ENCODE results near the gene PLPP1. TPM values are rescaled to one million over a fixed set of nuclear protein-coding genes. Genes with fewer than 3 reads are reported as not detected.

PLPP1 gene
- total and polyA plus RNA-seq, 2 of the 8 experiments (the other 6 are each of a cell fraction or from before 2014, with no cell fraction given): 43.7 to 91.3 TPM

- no peak overlapping the region for H3K56ac ChIP-seq (replicated peaks; ENCODE audit: insufficient read length, low read depth, low read length)
- H2AK5ac ChIP-seq (ENCODE audit: low read depth, low read length): no peak overlapping the region
- FAIRE-seq (peak; percentile 62), DNase-seq (ENCODE audit: low read depth in 1 of 2, low spot score in 2 of 2) (no peak)
- no peak overlapping the region for H3K4me2 ChIP-seq (ENCODE audit: insufficient read depth in 1 of 2, low read depth in 2 of 2, low read length in 2 of 2)
- H3K4me3 ChIP-seq (ENCODE audit: extremely low read depth in 1 of 4, insufficient read depth in 2 of 4, low read depth in 3 of 4, low read length in 4 of 4): no peak overlapping the region
- H2BK120ac ChIP-seq (replicated peaks; ENCODE audit: low read depth, low read length): no peak overlapping the region
- WGBS, 2 experiments (ENCODE audit: extremely low coverage in 1 of 2, insufficient coverage in 1 of 2, insufficient read length in 1 of 2, insufficient replicate concordance in 2 of 2, low coverage in 1 of 2, low lambda C conversion rate in 2 of 2, missing lambda C conversion rate in 1 of 2): 86% methylated on average over 2 of the region's 2 CpGs; no CpG with 5 or more reads in 1 of the 2 experiments
- no peak overlapping the region for H4K5ac ChIP-seq (ENCODE audit: insufficient read length, low read depth, low read length)
- H3K23ac ChIP-seq (ENCODE audit: insufficient read length): no peak overlapping the region
- H3K27me3 ChIP-seq (replicated peaks in 1 of 4; ENCODE audit: control insufficient read depth in 3 of 4, extremely low read depth in 1 of 4, insufficient read depth in 3 of 4, low read length in 3 of 4): no peaks in the 10 kb centered on the region
- H3K79me2 ChIP-seq (ENCODE audit: control insufficient read depth in 1 of 2, insufficient read depth in 2 of 2, low read length in 2 of 2): peaks cover 0 to 73% of the 10 kb centered on the region in 2 experiments; a peak in 3 of 4 replicates
- no peak overlapping the region for H3K4ac ChIP-seq (replicated peaks; ENCODE audit: insufficient read length, low read depth, low read length)
- no peak overlapping the region for H2BK5ac ChIP-seq (ENCODE audit: low read depth, low read length)
- H3K14ac ChIP-seq (ENCODE audit: insufficient read length): no peak overlapping the region
- no peak overlapping the region for H4K91ac ChIP-seq (replicated peaks; ENCODE audit: insufficient read length, low read length)
- H3K27ac ChIP-seq (ENCODE audit: low read depth, low read length): no peak overlapping the region
- H4K8ac ChIP-seq (ENCODE audit: extremely low read depth, insufficient read depth, low read length): no peak overlapping the region
- peaks cover 0 to 7% (median 0%) of the 10 kb centered on the region in 4 experiments; a peak in 2 of 8 replicates for H3K36me3 ChIP-seq (ENCODE audit: control insufficient read depth in 2 of 4, insufficient read depth in 4 of 4, low read length in 3 of 4)
- H3K9me3 ChIP-seq (ENCODE audit: insufficient read depth in 2 of 2, low read depth in 1 of 2, low read length in 1 of 2): no peaks in the 10 kb centered on the region
- H2BK15ac ChIP-seq (ENCODE audit: low read length): no peak overlapping the region
- no peak overlapping the region for H2BK20ac ChIP-seq (ENCODE audit: low read length)
- H3K9ac ChIP-seq (replicated peaks in 1 of 4; ENCODE audit: extremely low read depth in 1 of 4, low read depth in 3 of 4, low read length in 3 of 4): no peak overlapping the region
- no peaks in the 10 kb centered on the region for H3K23me2 ChIP-seq (ENCODE audit: low read depth, low read length)
- no peak overlapping the region for H2BK12ac ChIP-seq (ENCODE audit: low read depth, low read length)
- CTCF ChIA-PET (ENCODE audit: partially characterized antibody): interaction anchor here (1.6 kb wide), 1 partner anchor 232 kb away, joined by 4 read pairs; no protein-coding TSS in a partner anchor
- no peak overlapping the region for H3K18ac ChIP-seq (ENCODE audit: extremely low read depth, low read length)
- POLR2A ChIA-PET (ENCODE audit: partially characterized antibody): no interaction called here
- no peaks in the 10 kb centered on the region for H3K79me1 ChIP-seq (ENCODE audit: low read depth, low read length)
- H4K20me1 ChIP-seq (replicated peaks in 1 of 2; ENCODE audit: control insufficient read depth in 1 of 2, insufficient read depth in 2 of 2, low read length in 2 of 2): peaks cover 0 to 2% of the 10 kb centered on the region in 2 experiments
- H3K4me1 ChIP-seq (replicated peaks in 1 of 4; ENCODE audit: control insufficient read depth in 3 of 4, insufficient read depth in 4 of 4, low read length in 3 of 4): peaks cover 0 to 3% (median 0%) of the 10 kb centered on the region in 4 experiments; a peak in 2 of 7 replicates
- no peak overlapping the region for H2AFZ ChIP-seq (ENCODE audit: low read length)
- TF ChIP-seq, protein P1, sequence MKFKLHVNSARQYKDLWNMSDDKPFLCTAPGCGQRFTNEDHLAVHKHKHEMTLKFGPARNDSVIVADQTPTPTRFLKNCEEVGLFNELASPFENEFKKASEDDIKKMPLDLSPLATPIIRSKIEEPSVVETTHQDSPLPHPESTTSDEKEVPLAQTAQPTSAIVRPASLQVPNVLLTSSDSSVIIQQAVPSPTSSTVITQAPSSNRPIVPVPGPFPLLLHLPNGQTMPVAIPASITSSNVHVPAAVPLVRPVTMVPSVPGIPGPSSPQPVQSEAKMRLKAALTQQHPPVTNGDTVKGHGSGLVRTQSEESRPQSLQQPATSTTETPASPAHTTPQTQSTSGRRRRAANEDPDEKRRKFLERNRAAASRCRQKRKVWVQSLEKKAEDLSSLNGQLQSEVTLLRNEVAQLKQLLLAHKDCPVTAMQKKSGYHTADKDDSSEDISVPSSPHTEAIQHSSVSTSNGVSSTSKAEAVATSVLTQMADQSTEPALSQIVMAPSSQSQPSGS (IDR thresholded peaks at IDR 0.05; ENCODE audit: low read length): no peak
- no peak for TF ChIP-seq JUND (IDR thresholded peaks at IDR 0.05; ENCODE audit: low read length)
- no peak for TF ChIP-seq FOSL1 (IDR thresholded peaks at IDR 0.05; ENCODE audit: insufficient read depth, low read depth, low read length)
- no peak for TF ChIP-seq RFX5 (IDR thresholded peaks at IDR 0.05; ENCODE audit: borderline replicate concordance, low read depth, low read length)
- no peak for TF ChIP-seq EGR1 (IDR thresholded peaks at IDR 0.05; ENCODE audit: borderline replicate concordance, low read depth, low read length)
- TF ChIP-seq E2F6 (IDR thresholded peaks at IDR 0.05): no peak
- no peak for TF ChIP-seq SAP30 (IDR thresholded peaks at IDR 0.05; ENCODE audit: insufficient read depth, insufficient replicate concordance, low read length)
- no peak for TF ChIP-seq CHD1 (IDR thresholded peaks at IDR 0.05; ENCODE audit: low read depth, low read length)
Observed at GRCh38 chr5:55459572-55459971, 75.2 kb downstream of the PLPP1 start.

All from H1 (cell line).